Measurements from ENCODE around the gene CASP10.

DNA sequence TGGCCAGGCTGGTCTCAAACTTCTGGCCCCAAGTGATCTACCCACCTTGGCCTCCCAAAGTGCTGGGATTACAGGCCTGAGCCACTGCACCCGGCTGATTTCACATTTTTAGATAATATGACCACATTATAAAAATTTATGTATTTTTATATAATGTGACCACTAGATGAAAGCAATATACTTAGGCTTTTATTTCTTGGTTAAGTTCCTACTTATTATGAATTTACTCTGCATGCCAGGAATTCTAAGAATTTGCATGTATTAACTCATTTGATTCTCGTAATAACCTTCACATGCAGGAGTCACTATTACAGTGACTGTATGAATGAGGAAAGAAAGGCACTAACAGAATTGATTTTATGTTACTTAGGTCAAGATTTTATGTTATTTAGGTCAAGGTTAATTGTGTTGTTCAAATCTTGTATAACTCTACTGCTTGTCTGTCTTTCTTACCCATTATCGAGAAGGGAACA, 51.8 kb downstream of the CASP10 start:
- no peak for TF ChIP-seq CTCF (IDR thresholded peaks at IDR 0.05; ENCODE audit: borderline replicate concordance, extremely low read depth, low read length, poor library complexity, severe bottlenecking)
- TF ChIP-seq EZH2 (IDR thresholded peaks at IDR 0.05; ENCODE audit: borderline replicate concordance, low read depth, low read length, severe bottlenecking), result no peak
